Activated CD8-positive, alpha-beta T cell treated with anti-CD3 and anti-CD28 coated beads for 36 hours (primary cell): Measurements from ENCODE around the gene HSPA2. TPM values are rescaled to one million over a fixed set of nuclear protein-coding genes. Genes with fewer than 3 reads are reported as not detected.

ENCODE experiments used
- ATAC-seq: fragments of 200-7000 bp; cut with Tn5 transposase; one replicate; pipeline ENCODE4 v1.10.0; 2021; ENCODE audit warnings: mild to moderate bottlenecking, moderate library complexity
- CTCF ChIA-PET: fragments of 350-600 bp; sonication (Branson Sonifier 250); formaldehyde crosslinking; loops from one replicate; lab custom pipeline; 2021; ENCODE audit warnings: antibody characterized with exemption; lab: Charles Lee
- POLR2A ChIA-PET: fragments of 350-600 bp; sonication (Branson Sonifier 250); formaldehyde crosslinking; loops from one replicate; lab custom pipeline; 2021; ENCODE audit warnings: antibody characterized with exemption; lab: Charles Lee
- DNase-seq: peaks from one replicate; pipeline ENCODE4 v3.0.0-alpha.2; 2020
- H3K27ac Mint-ChIP-seq: one replicate; pipeline ENCODE4 v1.8.0; 2021; ENCODE audit warnings: mild to moderate bottlenecking, mixed read lengths
- H3K27me3 Mint-ChIP-seq: one replicate; pipeline ENCODE4 v1.8.0; 2021; ENCODE audit warnings: mixed read lengths
- H3K36me3 Mint-ChIP-seq: one replicate; pipeline ENCODE4 v1.8.0; 2021; ENCODE audit warnings: low read depth, mixed read lengths
- H3K4me1 Mint-ChIP-seq: one replicate; pipeline ENCODE4 v1.8.0; 2021; ENCODE audit warnings: low read depth, mixed read lengths
- H3K4me3 Mint-ChIP-seq: one replicate; pipeline ENCODE4 v1.8.0; 2021; ENCODE audit warnings: mild to moderate bottlenecking, moderate library complexity, mixed read lengths
- H3K9me3 Mint-ChIP-seq: one replicate; pipeline ENCODE4 v1.8.0; 2021; ENCODE audit warnings: mixed read lengths
- intact Hi-C: fragments of 100-400 bp; cut with micrococcal nuclease; formaldehyde crosslinking; loops from one replicate; pipeline ENCODE4 v1.10.0; 2022
- total RNA-seq, 2 experiments: library from RNA; stranded (reverse); gene quantifications; one replicate each; pipeline ENCODE4 v1.2.3, GENCODE V29; 2021
- TF ChIP-seq, protein P1 (sequence below): fragments of 200-600 bp; IDR thresholded peaks from one replicate; pipeline ENCODE4 v1.8.0; 2022; ENCODE audit warnings: antibody characterized with exemption, mild to moderate bottlenecking

Gene HSPA2
- total RNA-seq, 2 experiments from 2014 or later: 2.9 to 3.6 TPM

DNA sequence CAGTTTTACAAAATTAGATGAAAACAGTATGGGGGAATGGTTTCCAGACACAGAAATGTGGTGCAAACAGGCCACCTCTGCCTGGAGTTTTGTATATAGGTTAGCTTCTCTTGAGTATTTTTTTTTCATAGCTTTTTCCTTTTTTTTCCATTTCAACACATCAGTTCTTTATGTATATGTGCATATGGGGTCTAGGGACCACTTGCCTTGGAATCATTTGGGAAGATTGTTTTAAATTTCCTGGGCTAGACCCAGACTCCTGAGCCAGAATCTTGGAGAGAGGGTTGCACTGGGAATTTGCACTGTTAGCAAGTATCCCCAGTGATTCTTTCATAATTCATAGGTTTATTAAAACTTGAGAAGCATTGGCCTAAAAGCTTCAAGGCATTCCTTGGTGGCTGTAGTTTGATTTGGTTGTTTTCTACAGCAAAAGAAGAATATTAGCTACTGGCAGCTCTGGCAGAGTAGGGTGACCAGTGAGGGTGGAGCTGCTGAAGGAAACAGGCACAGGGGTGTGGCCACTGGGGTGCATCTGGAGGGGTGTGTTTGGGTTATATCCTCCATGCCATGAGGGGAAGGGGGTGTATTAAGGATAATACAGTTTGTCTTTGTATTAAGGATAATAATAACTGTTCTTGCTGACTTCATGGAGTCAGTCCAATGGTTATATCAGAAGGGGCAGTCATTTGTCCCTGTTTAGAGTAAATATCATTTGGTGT, 32.0 kb downstream of the HSPA2 start:
- ChIA-PET POLR2A (no interaction called here), CTCF (interaction anchor here (1.5 kb wide), 1 partner anchor 11 kb away, joined by 4 read pairs; no protein-coding TSS in a partner anchor)
- no peak overlapping the region for H3K27ac Mint-ChIP-seq
- no peaks in the 10 kb centered on the region for H3K9me3 Mint-ChIP-seq
- no peaks in the 10 kb centered on the region for H3K36me3 Mint-ChIP-seq
- DNase-seq (no peak), ATAC-seq (no peak)
- H3K4me1 Mint-ChIP-seq: no peaks in the 10 kb centered on the region
- H3K27me3 Mint-ChIP-seq: peaks cover 1% of the 10 kb centered on the region
- intact Hi-C loops: no loop called here
- TF ChIP-seq, protein P1, sequence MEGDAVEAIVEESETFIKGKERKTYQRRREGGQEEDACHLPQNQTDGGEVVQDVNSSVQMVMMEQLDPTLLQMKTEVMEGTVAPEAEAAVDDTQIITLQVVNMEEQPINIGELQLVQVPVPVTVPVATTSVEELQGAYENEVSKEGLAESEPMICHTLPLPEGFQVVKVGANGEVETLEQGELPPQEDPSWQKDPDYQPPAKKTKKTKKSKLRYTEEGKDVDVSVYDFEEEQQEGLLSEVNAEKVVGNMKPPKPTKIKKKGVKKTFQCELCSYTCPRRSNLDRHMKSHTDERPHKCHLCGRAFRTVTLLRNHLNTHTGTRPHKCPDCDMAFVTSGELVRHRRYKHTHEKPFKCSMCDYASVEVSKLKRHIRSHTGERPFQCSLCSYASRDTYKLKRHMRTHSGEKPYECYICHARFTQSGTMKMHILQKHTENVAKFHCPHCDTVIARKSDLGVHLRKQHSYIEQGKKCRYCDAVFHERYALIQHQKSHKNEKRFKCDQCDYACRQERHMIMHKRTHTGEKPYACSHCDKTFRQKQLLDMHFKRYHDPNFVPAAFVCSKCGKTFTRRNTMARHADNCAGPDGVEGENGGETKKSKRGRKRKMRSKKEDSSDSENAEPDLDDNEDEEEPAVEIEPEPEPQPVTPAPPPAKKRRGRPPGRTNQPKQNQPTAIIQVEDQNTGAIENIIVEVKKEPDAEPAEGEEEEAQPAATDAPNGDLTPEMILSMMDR: no peak
- H3K4me3 Mint-ChIP-seq: no peak overlapping the region

- ATAC-seq (no peak), DNase-seq (no peak)
- Mint-ChIP-seq H3K27me3 (peaks cover 1% of the 10 kb centered on the region), H3K9me3 (no peaks in the 10 kb centered on the region), H3K27ac (no peak overlapping the region), H3K36me3 (no peaks in the 10 kb centered on the region), H3K4me3 (no peak overlapping the region), H3K4me1 (no peaks in the 10 kb centered on the region)
- ChIA-PET POLR2A (no interaction called here), CTCF (interaction anchor here (1.5 kb wide), 1 partner anchor 11 kb away, joined by 4 read pairs; no protein-coding TSS in a partner anchor)
- TF ChIP-seq, protein P1: no peak
- intact Hi-C loops: no loop called here
These were observed 32.6 kb downstream of the HSPA2 start for GRCh38 chr14:64573109-64573508.

GRCh38 chr14:64574371-64575107, 34.0 kb downstream of the HSPA2 start:
- CTCF ChIA-PET: interaction anchor here (3.0 kb wide), 1 partner anchor 62 kb away, joined by 6 read pairs; no protein-coding TSS in a partner anchor
- intact Hi-C loops: no loop called here
- ATAC-seq: no peak

DNA sequence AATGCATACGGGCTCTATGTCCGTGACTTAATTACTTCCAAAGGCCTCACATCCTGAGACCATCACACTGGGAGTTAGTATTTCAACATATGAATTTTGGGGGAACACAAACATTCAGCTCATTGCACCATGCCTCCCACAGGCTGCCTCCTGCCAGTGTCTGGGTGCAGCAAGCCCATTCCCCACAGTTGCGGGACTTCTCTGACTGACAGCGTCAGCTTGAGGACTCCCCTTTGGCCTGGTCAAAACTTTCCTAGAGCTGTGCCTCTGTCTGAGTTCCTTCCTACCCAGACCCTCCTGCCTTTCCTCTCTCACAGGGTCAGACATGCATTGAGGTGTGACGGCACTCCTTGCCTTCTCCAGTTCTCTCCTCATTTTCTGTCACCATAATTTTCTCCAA, 36.7 kb downstream of the HSPA2 start:
- Mint-ChIP-seq H3K9me3 (no peaks in the 10 kb centered on the region), H3K27ac (no peak overlapping the region)

More at GRCh38 chr14:64574371-64575107, 34.0 kb downstream of the HSPA2 start:
- no peak overlapping the region for H3K4me3 Mint-ChIP-seq
- H3K36me3 Mint-ChIP-seq: no peaks in the 10 kb centered on the region
- DNase-seq: no peak
- H3K4me1 Mint-ChIP-seq: no peaks in the 10 kb centered on the region
- no peaks in the 10 kb centered on the region for H3K9me3 Mint-ChIP-seq
- no peak overlapping the region for H3K27ac Mint-ChIP-seq
- POLR2A ChIA-PET: no interaction called here
- no peaks in the 10 kb centered on the region for H3K27me3 Mint-ChIP-seq
- TF ChIP-seq, protein P1: no peak

More for the DNA sequence above, 36.7 kb downstream of the HSPA2 start:
- ChIA-PET CTCF (interaction anchor here (3.0 kb wide), 1 partner anchor 59 kb away, joined by 6 read pairs; no protein-coding TSS in a partner anchor), POLR2A (no interaction called here)
- Mint-ChIP-seq H3K4me1 (no peaks in the 10 kb centered on the region), H3K27me3 (no peaks in the 10 kb centered on the region), H3K36me3 (no peaks in the 10 kb centered on the region), H3K4me3 (no peak overlapping the region)
- intact Hi-C loops: no loop called here
- DNase-seq (no peak), ATAC-seq (no peak)
- TF ChIP-seq, protein P1: no peak
